ENCODE measurements around the gene AP3B2. TPM values are rescaled to one million over a fixed set of nuclear protein-coding genes. Genes with fewer than 3 reads are reported as not detected.
"Not testable (repeated sequence)": the region's sequence is repeated elsewhere in the genome, so short reads cannot be mapped to it uniquely, and the experiment has no call there.

Gene AP3B2
- total RNA-seq, 2 donors from 2014 or later, result 0.18 to 1.4 TPM

DNA sequence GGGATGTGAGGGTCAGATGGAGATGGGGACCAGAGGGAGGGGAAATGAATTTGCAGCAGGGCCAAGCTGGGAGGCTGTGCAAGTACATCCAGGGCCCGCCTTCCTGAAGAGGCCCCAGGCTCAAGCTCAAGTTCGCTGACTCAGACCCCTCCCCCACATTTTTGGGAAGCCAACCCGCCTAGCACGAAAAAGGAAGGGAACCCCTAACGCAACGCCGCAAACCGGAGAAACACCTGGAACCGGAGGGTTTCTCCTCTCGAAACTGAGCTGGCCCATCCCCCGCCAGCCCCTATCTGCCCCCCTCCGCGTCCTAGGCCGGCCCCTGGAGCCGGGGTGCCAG lies 624 bp downstream of the AP3B2 start:
- no peak overlapping the region for H3K27ac Mint-ChIP-seq
- H3K36me3 Mint-ChIP-seq, result no peaks in the 10 kb centered on the region
- H3K9me3 Mint-ChIP-seq, result no peaks in the 10 kb centered on the region
- DNase-seq (ENCODE audit: low spot score in 2 of 2), result no peak
- ATAC-seq, result peak in 1 of 2 donors; percentile 4

DNA sequence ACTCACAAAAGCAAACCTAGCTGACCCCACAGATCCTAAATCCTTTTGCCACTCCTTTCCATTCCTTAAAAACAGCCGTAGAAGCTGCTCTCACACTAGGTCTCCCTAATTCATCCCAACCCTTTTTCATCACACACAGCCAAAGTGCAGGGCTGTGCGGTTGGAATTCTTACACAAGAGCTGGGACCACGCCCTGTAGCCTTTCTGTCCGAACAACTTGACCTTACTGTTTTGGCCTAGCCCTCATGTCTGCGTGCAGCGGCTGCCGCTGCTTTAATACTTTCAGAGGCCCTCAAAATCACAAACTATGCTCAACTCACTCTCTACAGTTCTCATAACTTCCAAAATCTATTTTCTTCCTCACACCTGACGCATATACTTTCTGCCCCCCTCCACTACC lies 3.8 kb downstream of the AP3B2 start:
- H3K36me3 Mint-ChIP-seq; H3K9me3 Mint-ChIP-seq; DNase-seq (ENCODE audit: low spot score in 2 of 2); ATAC-seq; H3K27ac Mint-ChIP-seq: not testable (repeated sequence)

DNA sequence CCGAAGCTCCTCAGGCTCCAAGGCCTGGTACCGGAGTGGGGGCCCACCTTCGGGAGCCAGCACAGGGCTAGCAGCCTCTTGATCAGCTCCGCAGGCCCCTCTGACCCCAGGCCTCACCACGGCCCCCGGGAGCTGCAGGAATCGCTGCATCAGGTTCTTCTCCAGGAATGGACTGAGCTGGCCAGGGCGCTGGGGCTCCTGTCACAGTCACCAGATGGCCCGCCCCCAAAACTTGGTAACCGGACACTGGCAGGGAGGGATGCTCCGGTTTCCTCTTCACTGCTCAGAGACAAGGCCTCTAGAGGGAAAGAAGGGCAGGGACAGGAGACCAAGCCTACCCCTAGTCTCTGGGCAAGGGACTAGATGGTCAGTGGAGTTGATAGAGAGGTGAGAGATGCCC lies 9.9 kb downstream of the AP3B2 start:
- H3K9me3 Mint-ChIP-seq, result no peaks in the 10 kb centered on the region
- no peaks in the 10 kb centered on the region for H3K36me3 Mint-ChIP-seq
- DNase-seq (ENCODE audit: low spot score in 2 of 2), result no peak
- ATAC-seq, result no peak
- H3K27ac Mint-ChIP-seq, result no peak overlapping the region

DNA sequence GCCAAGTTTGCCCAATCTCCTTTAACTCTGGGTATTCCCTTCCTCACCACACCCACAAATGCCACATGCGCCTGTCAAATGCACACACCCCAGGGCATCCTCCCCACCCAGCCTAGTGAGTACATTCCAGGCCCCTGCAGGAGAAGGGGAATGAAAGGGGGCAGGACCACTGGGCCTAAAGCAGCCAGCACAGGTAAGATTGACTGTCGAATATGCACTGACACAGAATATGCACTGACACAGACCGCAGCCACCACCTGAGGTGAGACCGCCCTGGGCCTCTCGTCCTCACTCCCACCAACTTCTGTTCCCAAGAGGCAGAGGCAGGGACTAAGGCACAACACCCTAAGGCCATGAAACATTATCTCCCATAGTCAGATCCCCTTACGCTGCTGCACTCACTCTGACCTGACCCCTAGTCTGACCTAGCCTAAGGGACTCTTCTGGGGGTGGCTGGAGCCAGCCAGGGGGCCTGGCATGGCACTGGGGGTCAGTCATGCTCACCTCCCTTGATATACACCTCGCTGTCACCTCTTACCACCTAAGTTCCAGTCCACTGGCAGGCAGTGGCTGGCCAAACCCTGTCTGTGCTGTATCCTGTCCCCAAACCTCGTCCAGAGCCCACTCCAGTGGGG lies 10.8 kb downstream of the AP3B2 start:
- H3K36me3 Mint-ChIP-seq, result no peaks in the 10 kb centered on the region
- no peaks in the 10 kb centered on the region for H3K9me3 Mint-ChIP-seq
- ATAC-seq (no peak), DNase-seq (ENCODE audit: low spot score in 2 of 2) (no peak)
- no peak overlapping the region for H3K27ac Mint-ChIP-seq

DNA sequence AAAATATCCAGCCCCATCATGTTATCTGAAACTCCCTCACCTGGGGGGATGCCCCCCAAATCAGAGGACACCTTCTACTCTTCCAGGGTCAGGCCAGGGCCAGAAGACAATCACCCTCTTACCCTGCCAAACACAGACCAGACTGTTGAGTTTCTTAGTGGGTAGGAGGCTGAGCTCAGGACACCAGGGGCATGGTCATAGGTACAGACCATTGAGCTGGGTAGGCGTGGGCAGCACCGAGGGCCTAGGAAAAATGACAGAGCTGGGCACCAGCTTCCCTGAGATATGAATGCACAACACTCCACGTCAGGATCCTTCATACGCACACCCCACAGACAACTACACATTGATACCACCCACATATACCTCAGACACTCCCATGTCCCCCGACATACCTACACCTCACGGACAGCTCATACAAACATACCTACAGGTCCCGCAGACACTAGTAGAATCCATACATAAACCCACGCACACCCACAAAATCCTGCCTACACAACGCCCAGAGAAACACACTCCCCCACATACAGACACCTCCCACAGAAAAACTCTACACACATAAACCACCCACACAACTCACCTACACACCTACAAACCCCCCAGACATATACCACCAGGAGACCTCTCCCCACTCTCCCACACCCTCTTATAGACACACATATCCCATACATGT lies 11.8 kb downstream of the AP3B2 start:
- Mint-ChIP-seq H3K36me3 (no peaks in the 10 kb centered on the region), H3K27ac (no peak overlapping the region), H3K9me3 (no peaks in the 10 kb centered on the region)
- no peak for DNase-seq (ENCODE audit: low spot score in 2 of 2)
- no peak for ATAC-seq

DNA sequence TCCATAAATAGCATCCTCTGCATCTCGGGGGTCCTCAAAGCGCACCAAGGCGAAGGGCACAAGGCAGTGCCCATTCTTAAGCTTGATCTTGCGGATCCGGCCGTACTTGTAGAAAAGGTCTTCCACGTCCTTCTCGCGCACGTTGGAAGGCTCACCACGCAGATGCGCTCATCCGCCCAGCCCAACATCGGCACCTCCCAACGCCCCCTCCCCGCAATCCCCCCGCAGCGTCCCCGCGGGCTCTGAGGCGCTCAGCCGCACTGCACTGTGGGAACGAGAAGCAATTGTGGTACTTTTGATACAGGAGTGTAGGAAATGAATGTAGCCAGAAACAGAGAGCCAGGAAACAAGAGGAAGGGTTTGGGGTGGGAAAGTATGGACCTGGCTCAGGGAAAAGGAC lies 17.5 kb downstream of the AP3B2 start:
- Mint-ChIP-seq H3K27ac (no peak overlapping the region), H3K9me3 (no peaks in the 10 kb centered on the region), H3K36me3 (no peaks in the 10 kb centered on the region)
- ATAC-seq (no peak), DNase-seq (ENCODE audit: low spot score in 2 of 2) (no peak)

DNA sequence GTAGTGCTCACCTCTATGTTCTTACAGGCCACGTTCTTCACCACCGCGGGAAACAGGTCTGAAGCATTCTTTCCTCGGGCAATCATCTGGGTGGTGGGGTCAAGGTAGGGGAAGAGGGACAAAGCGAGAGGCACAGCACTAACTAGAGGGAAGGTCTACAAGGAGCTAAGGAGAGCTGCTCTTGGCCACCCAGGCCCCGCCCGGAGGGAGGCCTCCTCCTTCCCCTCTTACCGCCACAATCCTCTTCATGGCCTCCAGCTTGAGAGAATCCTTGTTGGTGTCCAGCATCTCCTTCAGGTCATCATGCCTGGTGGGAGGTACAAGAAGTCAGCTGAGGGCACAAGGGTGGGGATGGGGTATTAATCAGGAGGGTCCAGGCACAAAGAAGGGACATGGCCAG lies 20.5 kb downstream of the AP3B2 start:
- no peaks in the 10 kb centered on the region for H3K9me3 Mint-ChIP-seq
- ATAC-seq, result no peak
- H3K36me3 Mint-ChIP-seq, result no peaks in the 10 kb centered on the region
- no peak for DNase-seq (ENCODE audit: low spot score in 2 of 2)
- no peak overlapping the region for H3K27ac Mint-ChIP-seq

DNA sequence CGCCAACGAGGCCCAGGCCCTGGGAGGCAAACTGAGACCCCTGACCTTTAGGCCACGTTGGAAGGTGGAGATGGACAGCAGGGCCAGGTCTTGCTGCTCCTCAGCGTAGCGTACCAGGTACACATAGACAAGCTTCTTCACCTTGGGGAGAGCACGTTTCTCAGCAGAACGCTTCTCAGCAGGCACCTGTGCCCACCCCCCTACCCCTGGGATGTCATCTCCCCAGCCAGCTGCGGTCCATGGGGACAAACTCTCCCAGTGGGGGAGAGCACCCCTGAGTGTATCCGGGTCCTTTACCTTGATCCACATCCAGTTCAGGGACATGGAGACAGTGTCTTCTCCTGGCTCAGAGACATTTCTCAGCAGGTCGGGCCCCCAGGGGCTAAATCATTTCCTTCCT lies 21.0 kb downstream of the AP3B2 start:
- DNase-seq (ENCODE audit: low spot score in 2 of 2), result no peak
- Mint-ChIP-seq H3K27ac (no peak overlapping the region), H3K36me3 (no peaks in the 10 kb centered on the region), H3K9me3 (no peaks in the 10 kb centered on the region)
- no peak for ATAC-seq

DNA sequence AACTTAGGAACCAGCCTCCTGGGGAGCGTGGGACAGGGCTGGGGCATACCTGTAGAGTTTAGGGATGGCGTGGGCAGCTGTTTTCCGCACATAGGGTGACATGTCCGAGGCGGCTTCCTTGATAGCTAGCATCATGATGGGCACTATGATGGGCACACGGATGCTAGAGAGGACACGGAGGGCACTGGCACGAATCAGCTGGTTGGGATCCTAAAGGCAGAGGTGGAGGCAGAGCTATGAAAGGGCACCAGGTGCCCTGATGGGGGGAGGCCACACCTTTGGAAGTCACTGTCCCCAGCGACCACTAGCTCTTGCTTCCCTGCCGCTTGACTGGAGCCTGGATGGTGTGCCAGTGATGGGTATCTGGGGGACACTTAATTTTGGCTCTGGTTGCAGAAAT lies 28.3 kb downstream of the AP3B2 start:
- no peak for ATAC-seq
- no peak for DNase-seq (ENCODE audit: low spot score in 2 of 2)
- Mint-ChIP-seq H3K36me3 (peaks cover 0 to 10% of the 10 kb centered on the region in 2 donors), H3K9me3 (no peaks in the 10 kb centered on the region), H3K27ac (peak overlapping the region in 1 of 2 donors; percentile 87)

DNA sequence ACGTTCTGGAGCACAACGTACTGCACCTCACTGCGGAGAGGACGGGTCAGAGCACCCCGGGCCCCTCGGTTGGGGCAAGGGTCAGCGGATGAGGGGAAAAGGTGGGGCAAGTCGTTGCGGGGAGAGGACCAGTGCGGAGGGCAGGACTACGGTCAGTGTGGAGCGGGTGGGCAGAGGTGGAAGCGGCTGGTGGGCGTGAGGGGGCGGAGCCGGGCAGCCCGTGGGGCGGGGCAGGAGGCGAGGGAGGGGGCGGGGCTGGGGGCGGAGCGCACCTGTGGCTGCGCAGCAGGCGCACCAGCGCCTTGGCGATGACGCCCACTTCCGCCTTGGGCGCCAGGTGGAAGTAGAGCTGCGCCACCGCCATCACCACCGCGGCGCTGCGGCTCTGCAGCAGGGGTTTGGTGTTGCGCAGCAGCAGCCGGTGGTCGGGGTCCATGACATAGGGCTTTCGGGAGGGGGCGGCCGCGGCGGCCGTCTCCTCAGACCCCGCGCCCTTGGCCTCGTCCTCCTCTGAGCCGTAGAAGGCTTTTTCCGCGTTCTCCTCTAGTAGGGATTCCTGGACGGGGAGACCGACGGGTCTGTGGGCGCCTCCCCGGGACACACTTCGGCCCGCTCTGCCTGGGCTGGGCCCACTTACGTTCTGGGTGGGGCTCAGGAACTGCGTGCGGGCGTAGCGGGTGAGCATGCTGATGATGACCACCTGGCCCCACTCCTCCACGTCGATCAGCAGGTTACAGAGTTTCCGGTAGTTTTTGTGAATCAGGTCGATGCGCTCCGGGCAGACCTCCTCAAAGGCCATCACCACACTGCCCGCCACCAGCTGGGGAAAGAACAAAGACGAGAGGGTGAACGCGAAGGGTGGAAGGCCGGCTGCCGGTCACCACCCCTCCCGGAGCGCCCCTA lies 29.2 kb downstream of the AP3B2 start:
- ATAC-seq (peak; percentile 94 to 96), DNase-seq (ENCODE audit: low spot score in 2 of 2) (peak; percentile 73 to 83)
- Mint-ChIP-seq H3K36me3 (peaks cover 0 to 10% of the 10 kb centered on the region in 2 donors), H3K9me3 (no peaks in the 10 kb centered on the region), H3K27ac (peak overlapping the region; percentile 81 to 87)

DNA sequence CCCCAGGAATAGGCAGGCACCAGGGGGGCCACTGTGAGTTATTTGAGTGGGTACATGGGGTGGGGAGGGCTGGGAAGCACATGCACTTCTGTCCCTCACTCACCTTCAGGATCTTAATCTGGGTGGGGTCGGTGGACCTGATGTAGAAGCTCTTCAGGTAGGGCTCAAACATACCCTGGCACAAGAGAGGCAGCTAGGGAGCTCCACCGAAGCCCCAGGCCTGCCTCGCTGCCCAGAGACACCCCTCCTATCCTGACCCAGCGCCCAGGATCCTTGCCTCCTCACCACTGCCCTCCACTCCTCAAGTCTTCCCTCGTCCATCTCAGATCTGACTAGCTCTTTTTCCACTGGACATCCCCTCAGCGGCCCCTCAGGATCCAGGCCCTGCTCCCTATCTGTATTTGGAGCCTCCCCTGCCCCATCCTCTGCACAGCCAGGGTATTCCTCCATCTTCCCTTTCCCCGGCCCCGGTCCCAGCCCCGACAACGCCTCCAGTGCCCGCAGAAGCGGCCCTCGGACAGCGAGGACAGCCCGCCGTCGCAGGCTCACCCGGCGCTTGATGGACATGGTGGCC lies 30.0 kb downstream of the AP3B2 start:
- H3K9me3 Mint-ChIP-seq, result no peaks in the 10 kb centered on the region
- peaks cover 0 to 10% of the 10 kb centered on the region in 2 donors for H3K36me3 Mint-ChIP-seq
- H3K27ac Mint-ChIP-seq, result peak overlapping the region in 1 of 2 donors; percentile 87
- no peak for ATAC-seq
- DNase-seq (ENCODE audit: low spot score in 2 of 2), result no peak

DNA sequence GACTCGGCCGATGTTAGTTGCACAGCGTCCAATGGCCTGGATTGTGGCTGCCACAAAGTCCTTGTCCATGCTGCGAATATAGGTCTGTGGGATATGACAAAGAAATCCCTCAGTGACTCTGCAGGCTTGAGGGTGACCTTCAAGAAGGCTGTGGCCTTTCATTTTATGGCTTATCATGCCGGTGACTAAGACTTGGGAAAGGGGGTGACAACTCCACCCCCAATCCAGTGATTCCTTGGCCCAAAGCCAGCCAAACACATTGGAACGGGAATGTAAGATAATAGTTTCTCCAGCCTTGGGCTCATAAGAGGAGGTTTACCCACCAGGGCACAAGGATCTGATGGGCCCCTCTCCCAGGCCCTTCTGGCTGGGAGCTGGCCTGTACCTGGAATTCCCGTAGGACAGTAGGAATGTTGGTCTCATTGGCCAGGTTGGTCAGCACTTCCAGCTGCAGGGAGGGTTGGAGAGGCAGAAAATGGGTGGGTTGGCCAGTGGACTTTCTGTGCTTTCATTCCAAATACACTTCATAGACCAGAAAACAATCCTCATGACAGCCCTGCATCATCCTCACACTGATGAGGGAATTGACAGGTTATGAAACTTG lies 31.9 kb downstream of the AP3B2 start:
- no peaks in the 10 kb centered on the region for H3K9me3 Mint-ChIP-seq
- H3K27ac Mint-ChIP-seq, result no peak overlapping the region
- DNase-seq (ENCODE audit: low spot score in 2 of 2), result no peak
- H3K36me3 Mint-ChIP-seq, result peaks cover 0 to 10% of the 10 kb centered on the region in 2 donors
- no peak for ATAC-seq

DNA sequence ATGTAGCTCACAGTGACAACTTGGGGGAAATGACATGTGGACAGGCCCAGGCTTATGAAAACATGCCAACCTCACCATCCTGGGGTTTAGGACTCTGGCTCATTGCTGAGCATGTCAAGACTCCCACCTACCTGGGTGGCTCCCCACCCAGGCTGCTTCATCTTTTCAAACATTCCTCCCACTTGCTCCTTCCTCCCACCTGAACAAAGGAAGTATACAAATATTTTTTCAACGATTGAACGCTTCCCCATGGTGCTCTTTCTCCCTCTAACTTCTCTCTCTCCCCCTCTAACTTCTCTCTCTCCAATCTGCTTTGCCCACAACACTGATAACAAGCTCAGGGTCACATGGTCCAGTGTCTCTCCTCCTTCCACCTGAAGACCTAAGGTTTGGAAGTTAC lies 34.8 kb downstream of the AP3B2 start:
- H3K36me3 Mint-ChIP-seq, result no peaks in the 10 kb centered on the region
- no peak for DNase-seq (ENCODE audit: low spot score in 2 of 2)
- no peak for ATAC-seq
- H3K27ac Mint-ChIP-seq, result no peak overlapping the region
- no peaks in the 10 kb centered on the region for H3K9me3 Mint-ChIP-seq

DNA sequence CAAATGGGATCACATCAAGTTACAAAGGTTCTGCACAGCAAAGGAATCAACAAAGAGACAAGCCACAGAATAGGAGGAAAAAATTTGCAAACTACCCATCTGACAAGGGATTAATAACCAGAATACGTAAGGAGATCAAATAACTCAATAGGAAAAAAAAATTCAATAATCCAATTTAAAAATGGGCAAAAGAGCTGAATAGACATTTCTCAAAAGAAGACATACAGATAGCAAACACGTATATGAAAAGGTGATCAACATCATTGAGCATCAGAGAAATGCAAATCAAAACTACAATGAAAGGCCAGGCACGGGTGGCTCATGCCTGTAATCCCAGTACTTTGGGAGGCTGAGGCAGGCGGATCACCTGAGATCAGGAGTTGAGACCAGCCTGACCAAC lies 39.0 kb downstream of the AP3B2 start:
- no peak for ATAC-seq
- DNase-seq (ENCODE audit: low spot score in 2 of 2), result no peak
- Mint-ChIP-seq H3K36me3 (no peaks in the 10 kb centered on the region), H3K27ac (no peak overlapping the region), H3K9me3 (no peaks in the 10 kb centered on the region)

DNA sequence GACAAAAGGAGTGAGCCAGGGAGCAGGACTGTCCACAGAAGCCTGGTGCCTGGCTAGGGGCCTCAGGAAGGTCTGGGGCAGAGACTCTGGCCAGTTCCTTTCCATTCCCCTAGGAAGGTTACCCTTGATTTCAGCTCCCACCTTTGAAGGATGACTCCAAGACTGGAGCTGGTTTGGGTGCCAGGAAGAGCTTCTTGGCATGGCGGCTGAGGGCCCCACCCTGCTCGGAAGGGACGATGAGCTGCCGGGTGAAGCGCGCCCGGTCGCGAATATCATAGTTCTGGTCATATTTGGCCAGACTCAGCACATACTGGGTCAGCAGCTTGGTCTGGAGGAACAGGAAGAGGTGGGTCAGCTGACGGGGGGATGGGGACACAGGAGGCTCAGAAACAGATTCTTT lies 43.1 kb downstream of the AP3B2 start:
- no peak overlapping the region for H3K27ac Mint-ChIP-seq

DNA sequence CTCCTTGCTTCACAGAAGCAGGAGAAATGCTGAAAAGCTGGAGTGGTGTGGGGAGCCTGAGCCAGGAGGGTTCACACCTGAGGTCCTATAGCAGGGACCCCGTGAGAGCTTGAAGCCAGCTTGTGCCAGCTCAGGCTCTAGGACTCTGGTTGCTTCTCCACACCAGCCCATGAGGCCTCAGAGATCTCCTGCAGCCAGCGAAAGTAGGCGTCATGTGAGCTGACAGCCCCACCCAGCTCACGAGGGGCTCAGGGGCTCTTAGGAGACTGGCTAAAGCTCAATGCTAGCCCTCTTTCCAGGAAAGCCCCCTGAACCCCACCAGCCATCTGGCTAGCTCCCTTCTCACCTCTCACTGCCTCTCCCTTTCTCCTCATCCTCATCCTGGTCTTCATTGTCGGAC lies 45.7 kb downstream of the AP3B2 start:
- H3K36me3 Mint-ChIP-seq, result no peaks in the 10 kb centered on the region
- ATAC-seq, result no peak
- H3K9me3 Mint-ChIP-seq, result no peaks in the 10 kb centered on the region
- H3K27ac Mint-ChIP-seq, result no peak overlapping the region
- no peak for DNase-seq (ENCODE audit: low spot score in 2 of 2)

More for the DNA sequence above, 43.1 kb downstream of the AP3B2 start:
- ATAC-seq (no peak), DNase-seq (ENCODE audit: low spot score in 2 of 2) (no peak)
- no peaks in the 10 kb centered on the region for H3K36me3 Mint-ChIP-seq
- no peaks in the 10 kb centered on the region for H3K9me3 Mint-ChIP-seq

DNA sequence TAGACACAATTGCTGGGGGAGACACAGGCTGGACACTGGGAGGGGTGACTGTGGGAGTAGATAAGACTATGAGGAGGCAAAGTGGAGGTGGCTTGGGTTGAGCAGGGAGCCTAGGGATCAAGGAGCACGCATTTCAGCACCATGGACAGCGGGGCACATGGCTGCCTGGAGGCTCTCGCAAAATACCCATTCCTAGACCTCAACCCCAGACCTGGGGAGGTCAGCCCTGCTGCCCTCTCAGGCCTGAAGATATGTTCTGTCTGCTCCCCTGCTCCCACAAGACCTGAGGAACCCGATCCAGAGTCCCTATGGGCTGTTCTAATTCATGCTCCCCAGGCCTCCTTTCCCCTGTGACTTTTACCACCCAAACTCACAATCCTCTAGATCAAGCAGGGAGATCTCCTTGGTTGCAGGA lies 46.5 kb downstream of the AP3B2 start:
- peak in 1 of 2 donors; percentile 62 for DNase-seq (ENCODE audit: low spot score in 2 of 2)
- no peaks in the 10 kb centered on the region for H3K9me3 Mint-ChIP-seq
- peak in 1 of 2 donors; percentile 32 for ATAC-seq
- H3K27ac Mint-ChIP-seq, result no peak overlapping the region
- H3K36me3 Mint-ChIP-seq, result no peaks in the 10 kb centered on the region
